GM12865 (cell line): ENCODE measurements around the gene ZBTB24.

Source experiments
- DNase-seq: peaks from one replicate; pipeline ENCODE4 v3.0.0; 2010; ENCODE audit warnings: low read depth
- H3K4me3 ChIP-seq: 2 replicates; pipeline ENCODE4 v1.5.1; 2011; ENCODE audit warnings: mild to moderate bottlenecking, low read depth, low read length, control low read depth
- CTCF ChIP-seq: IDR thresholded peaks from 2 replicates; pipeline ENCODE4 v1.5.1; 2011; ENCODE audit warnings: low read length, control low read depth, low read depth, inconsistent platforms; ENCODE audit not compliant: insufficient read depth; ENCODE audit errors: missing control alignments

Gene ZBTB24

DNA sequence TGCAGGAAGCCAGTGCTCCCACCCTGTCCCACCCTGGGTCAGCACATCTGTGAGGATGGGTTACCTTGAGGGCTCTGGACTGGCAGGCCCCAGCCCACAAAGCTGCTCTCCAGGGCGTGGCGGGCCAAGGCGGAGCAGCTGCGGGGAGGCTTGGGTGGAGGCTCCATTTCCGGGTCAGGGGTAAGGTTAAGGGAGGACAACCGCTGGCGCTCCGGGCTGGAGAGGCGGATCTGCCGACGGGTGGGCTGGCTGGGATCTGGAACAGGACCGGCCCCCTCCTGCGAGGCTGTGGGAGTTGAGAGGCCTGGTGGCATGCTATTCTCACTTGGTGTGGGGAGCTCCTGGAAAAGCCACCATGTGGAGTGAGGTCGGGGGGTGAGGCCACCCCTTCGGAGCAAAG, 36.9 kb downstream of the ZBTB24 start:
- TF ChIP-seq CTCF: no peak
- H3K4me3 ChIP-seq: no peak overlapping the region
- no peak for DNase-seq

GRCh38 chr6:109445382-109445781, 37.6 kb downstream of the ZBTB24 start:
- no peak overlapping the region for H3K4me3 ChIP-seq
- TF ChIP-seq CTCF: peak; percentile 8

DNA sequence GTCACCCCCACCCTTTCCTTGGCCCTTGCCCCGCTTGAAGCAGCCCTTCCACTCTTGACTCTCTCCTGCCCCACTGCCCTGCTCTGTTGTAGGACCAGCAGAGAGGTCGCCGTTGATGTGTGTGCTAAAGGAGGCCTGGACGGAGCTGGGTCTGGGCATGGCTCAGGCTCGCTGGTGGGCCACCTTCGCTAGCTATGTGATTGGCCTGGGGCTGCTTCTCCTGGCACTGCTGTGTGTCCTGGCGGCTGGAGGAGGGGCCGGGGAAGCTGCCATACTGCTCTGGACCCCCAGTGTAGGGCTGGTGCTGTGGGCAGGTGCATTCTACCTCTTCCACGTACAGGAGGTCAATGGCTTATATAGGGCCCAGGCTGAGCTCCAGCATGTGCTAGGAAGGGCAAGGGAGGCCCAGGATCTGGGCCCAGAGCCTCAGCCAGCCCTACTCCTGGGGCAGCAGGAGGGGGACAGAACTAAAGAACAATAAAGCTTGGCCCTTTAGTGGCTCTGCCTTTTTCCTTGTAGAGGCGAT, 39.5 kb downstream of the ZBTB24 start:
- no peak overlapping the region for H3K4me3 ChIP-seq
- DNase-seq: no peak
- TF ChIP-seq CTCF: no peak

More at GRCh38 chr6:109445382-109445781, 37.6 kb downstream of the ZBTB24 start:
- no peak for DNase-seq

DNA sequence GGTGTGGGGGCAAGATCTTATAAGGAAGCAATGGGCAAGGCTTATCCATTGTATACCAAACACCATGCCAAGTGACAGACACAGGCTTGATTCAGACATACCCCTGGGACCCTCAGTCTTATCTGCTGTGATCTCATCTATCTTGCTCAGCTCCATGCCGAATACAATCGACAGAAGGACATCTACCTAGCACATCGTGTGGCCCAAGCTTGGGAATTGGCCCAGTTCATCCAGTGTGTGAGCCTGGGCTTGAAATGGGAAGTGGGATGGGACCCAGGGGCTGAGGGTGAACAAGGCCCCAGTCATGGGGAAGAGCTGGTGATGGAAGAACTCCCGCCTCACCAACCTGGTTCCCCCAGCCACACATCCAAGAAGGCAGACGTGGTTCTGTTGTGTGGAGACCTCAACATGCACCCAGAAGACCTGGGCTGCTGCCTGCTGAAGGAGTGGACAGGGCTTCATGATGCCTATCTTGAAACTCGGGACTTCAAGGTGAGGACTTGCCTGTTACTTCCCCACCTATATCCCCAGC, 40.6 kb downstream of the ZBTB24 start:
- peak; percentile 4 for DNase-seq
- TF ChIP-seq CTCF: no peak
- H3K4me3 ChIP-seq: no peak overlapping the region

DNA sequence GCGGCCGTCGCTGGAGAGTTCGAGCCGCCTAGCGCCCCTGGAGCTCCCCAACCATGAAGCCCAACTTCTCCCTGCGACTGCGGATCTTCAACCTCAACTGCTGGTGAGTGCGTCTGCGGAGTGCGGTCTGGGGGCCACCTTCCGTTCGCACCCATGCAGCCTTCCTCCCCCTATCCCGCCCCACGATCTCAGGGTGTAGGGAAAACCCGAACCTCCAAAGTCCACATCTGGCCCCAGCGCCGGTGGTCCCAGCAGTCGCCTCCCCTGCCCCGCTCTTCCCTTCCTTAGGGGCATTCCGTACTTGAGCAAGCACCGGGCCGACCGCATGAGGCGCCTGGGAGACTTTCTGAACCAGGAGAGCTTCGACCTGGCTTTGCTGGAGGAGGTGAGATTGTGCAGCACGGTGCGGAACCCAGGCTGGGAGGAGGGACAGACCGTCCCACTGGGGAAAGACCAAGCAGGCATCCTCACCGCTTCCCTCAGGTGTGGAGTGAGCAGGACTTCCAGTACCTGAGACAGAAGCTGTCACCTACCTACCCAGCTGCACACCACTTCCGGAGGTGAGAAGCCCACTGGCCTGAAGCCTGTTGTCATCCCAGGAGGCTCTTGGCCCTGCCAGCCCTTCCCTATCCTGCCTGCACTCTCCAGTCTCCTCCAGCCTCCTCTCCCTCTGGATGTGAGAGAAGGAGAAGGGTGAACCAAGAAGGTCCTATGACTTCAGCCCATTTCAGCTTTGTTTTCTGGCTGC, 41.8 kb downstream of the ZBTB24 start:
- H3K4me3 ChIP-seq: peak overlapping the region; percentile 91
- TF ChIP-seq CTCF: peak; percentile 9
- peak; percentile 54 for DNase-seq

DNA sequence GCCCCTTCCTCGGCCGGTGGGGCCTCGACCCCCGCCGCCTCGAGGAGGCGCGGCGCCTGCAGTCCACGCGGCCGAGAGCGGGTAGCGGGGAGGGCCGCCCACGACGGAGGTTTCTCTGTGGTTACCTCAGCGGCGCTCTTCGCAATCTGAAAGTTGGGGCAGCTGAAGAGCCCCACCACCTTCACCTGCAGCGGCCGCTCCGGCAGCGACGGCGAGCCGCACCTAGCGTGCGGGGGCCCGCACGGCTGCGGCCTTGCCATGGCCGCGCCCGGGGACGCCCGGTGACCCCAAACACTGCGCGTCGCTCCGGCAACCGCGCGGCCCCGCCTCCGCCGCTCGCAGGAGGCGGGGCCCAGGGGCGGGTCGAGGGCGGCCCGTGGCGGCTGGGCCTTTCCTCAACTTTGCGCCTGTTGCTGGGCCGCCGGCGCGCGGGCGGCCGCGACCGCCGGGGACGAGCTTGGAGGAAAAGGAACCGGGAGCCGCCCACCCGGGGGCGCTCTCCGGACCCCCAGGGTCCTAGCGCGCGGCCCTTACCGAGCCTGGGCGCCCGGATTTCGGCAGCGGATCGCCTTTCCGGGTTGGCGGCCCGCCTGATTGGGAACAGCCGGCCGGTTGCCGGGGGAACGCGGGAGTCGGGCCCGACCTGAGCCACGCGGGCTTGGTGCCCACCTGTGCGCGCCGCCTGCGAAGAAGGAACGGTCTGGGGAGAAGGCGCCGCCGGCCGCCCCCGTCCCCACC, 42.5 kb downstream of the ZBTB24 start, which contains the start of the genes PPIL6 and SMPD2:
Gene PPIL6 (minus strand): TSS at position 298 of the 738 bp plus-strand sequence. CDS start 38 bp downstream, at position 260.
Gene SMPD2 (plus strand): TSS at position 394 of the 738 bp plus-strand sequence. CDS start 398 bp downstream, outside the sequence.
- H3K4me3 ChIP-seq: peak within 1 kb of the TSS; percentile 91
- peak; percentile 91 for DNase-seq
- TF ChIP-seq CTCF: peak; percentile 27
